Measurements from ENCODE around the gene GPRC5A.
A peak's percentile ranks its signal among the peaks of the same experiment; 100 is the strongest.

GPRC5A gene

DNA sequence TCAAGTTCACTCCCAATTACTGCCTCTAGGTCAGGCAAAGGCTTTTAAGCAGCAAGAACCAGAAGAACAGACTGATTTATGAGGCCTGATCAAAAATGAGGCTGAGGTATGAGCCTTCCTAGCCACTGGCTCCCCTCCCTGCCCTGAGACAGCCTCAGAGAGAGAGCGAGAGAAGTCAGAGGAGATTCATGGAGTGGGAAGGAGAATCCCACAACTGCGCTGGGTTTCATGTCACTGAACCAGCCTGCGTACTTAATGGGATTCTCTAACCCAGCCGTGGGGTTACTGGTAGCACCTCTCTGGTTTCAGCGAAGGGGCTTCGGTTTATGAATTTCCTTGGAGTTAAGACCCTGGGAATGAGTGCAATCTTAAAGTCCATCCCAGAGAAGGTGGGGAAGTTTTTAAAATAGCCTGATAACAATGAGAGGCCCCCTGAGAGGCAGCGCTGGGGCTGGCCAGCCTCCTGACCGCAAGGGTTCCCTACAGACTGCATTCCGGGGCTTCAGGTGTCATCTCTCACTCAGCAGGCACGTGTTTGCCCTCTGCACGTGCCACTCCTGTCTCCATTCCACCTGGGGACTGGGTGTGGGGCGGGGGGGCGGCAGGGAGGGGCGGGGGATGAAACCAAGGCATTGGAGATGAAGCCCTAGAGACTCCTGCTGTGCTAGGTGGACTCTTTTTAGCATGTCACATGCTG, 6.1 kb upstream of the GPRC5A start:
- Histone ChIP-seq H3K27me3 (replicated peaks in 2 of 5; ENCODE audit: control insufficient read depth in 4 of 5, insufficient read depth in 5 of 5, low read length in 4 of 5) (peaks cover 0 to 7% (median 2%) of the 10 kb centered on the region in 5 experiments), H3K4me3 (ENCODE audit: control insufficient read depth in 1 of 7, extremely low read depth in 1 of 7, insufficient read depth in 4 of 7, low read depth in 2 of 7, low read length in 6 of 7) (no peak overlapping the region), H3K27ac (ENCODE audit: insufficient read depth in 1 of 2, low read depth in 1 of 2, low read length in 2 of 2, poor library complexity in 1 of 2, severe bottlenecking in 2 of 2) (no peak overlapping the region), H3K4me1 (ENCODE audit: control extremely low read depth in 1 of 4, control insufficient read depth in 4 of 4, insufficient read depth in 4 of 4, low read length in 3 of 4) (peaks cover 0 to under 1% (median 0%) of the 10 kb centered on the region in 4 experiments), H3K36me3 (ENCODE audit: control insufficient read depth in 4 of 4, insufficient read depth in 4 of 4, low read length in 3 of 4) (no peaks in the 10 kb centered on the region), H3K9me3 (ENCODE audit: control extremely low read depth in 1 of 5, control insufficient read depth in 4 of 5, insufficient read depth in 2 of 5, low read depth in 1 of 5, low read length in 4 of 5) (no peaks in the 10 kb centered on the region)
- CTCF ChIA-PET = no interaction called here
- WGBS (ENCODE audit: insufficient coverage) = 93% methylated on average over 14 of the region's 14 CpGs
- POLR2A ChIA-PET = no interaction called here
- no peak for DNase-seq

DNA sequence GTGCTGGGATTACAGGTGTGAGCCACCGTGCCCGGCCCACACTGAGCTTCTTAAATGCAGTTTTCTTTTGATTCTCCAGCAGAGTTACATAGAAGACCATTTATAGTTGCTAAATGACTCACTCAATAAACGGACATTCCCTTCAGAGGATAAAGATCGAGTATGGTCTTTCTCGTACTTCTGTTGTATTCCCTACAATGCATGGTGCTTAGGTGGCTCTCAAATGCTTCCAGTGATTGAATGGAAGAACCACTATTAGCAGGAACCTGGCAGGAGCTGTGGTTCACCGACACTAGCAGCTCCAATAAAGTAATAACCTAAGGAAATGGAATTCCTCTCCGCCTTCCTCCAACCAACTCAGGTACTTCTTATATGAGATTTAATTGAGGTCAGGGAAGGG, 3.9 kb upstream of the GPRC5A start:
- CTCF ChIA-PET = interaction anchor here (0.8 kb wide), 1 partner anchor 29 kb away, joined by 3 read pairs; no protein-coding TSS in a partner anchor

DNA sequence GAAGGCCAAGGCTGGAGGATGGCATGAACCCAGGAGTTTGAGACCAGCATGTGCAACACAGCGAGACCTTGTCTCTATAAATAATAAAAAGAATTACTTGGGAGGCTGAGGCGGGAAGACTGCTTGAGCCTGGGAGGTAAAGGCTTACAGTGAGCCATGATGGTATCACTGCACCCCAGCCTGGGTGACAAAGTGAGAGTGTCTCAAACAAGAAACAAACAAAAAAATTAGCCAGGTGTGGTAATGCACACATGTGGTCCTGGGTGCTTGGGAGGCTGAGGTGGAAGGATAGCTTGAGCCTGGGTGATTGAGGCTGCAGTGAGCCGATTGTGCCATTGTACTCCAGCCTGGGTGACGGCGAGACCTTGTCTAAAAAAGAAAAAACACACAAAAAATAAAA, 1.7 kb upstream of the GPRC5A start:
- Histone ChIP-seq H3K4me3 (ENCODE audit: control insufficient read depth in 1 of 7, extremely low read depth in 1 of 7, insufficient read depth in 4 of 7, low read depth in 2 of 7, low read length in 6 of 7) (no peak overlapping the region), H3K27me3 (replicated peaks in 2 of 5; ENCODE audit: control insufficient read depth in 4 of 5, insufficient read depth in 5 of 5, low read length in 4 of 5) (peaks cover 0 to 28% (median 11%) of the 10 kb centered on the region in 5 experiments), H3K27ac (ENCODE audit: insufficient read depth in 1 of 2, low read depth in 1 of 2, low read length in 2 of 2, poor library complexity in 1 of 2, severe bottlenecking in 2 of 2) (no peak overlapping the region), H3K36me3 (ENCODE audit: control insufficient read depth in 4 of 4, insufficient read depth in 4 of 4, low read length in 3 of 4) (no peaks in the 10 kb centered on the region), H3K9me3 (ENCODE audit: control extremely low read depth in 1 of 5, control insufficient read depth in 4 of 5, insufficient read depth in 2 of 5, low read depth in 1 of 5, low read length in 4 of 5) (no peaks in the 10 kb centered on the region), H3K4me1 (ENCODE audit: control extremely low read depth in 1 of 4, control insufficient read depth in 4 of 4, insufficient read depth in 4 of 4, low read length in 3 of 4) (peaks cover 0 to 17% (median 16%) of the 10 kb centered on the region in 4 experiments)
- WGBS (ENCODE audit: insufficient coverage) = 100% methylated on average over 2 of the region's 5 CpGs
- DNase-seq = no peak
- ChIA-PET CTCF (no interaction called here), POLR2A (no interaction called here)

More for the DNA sequence above, 3.9 kb upstream of the GPRC5A start:
- no peaks in the 10 kb centered on the region for H3K9me3 ChIP-seq (ENCODE audit: control extremely low read depth in 1 of 5, control insufficient read depth in 4 of 5, insufficient read depth in 2 of 5, low read depth in 1 of 5, low read length in 4 of 5)
- WGBS (ENCODE audit: insufficient coverage) = 100% methylated on average over 4 of the region's 7 CpGs
- peaks cover 0 to 21% (median 8%) of the 10 kb centered on the region in 5 experiments for H3K27me3 ChIP-seq (replicated peaks in 2 of 5; ENCODE audit: control insufficient read depth in 4 of 5, insufficient read depth in 5 of 5, low read length in 4 of 5)
- H3K4me1 ChIP-seq (ENCODE audit: control extremely low read depth in 1 of 4, control insufficient read depth in 4 of 4, insufficient read depth in 4 of 4, low read length in 3 of 4) = peaks cover 0 to 17% (median 16%) of the 10 kb centered on the region in 4 experiments
- DNase-seq = no peak
- H3K4me3 ChIP-seq (ENCODE audit: control insufficient read depth in 1 of 7, extremely low read depth in 1 of 7, insufficient read depth in 4 of 7, low read depth in 2 of 7, low read length in 6 of 7) = no peak overlapping the region
- H3K36me3 ChIP-seq (ENCODE audit: control insufficient read depth in 4 of 4, insufficient read depth in 4 of 4, low read length in 3 of 4) = no peaks in the 10 kb centered on the region
- POLR2A ChIA-PET = no interaction called here
- H3K27ac ChIP-seq (ENCODE audit: insufficient read depth in 1 of 2, low read depth in 1 of 2, low read length in 2 of 2, poor library complexity in 1 of 2, severe bottlenecking in 2 of 2) = no peak overlapping the region

DNA sequence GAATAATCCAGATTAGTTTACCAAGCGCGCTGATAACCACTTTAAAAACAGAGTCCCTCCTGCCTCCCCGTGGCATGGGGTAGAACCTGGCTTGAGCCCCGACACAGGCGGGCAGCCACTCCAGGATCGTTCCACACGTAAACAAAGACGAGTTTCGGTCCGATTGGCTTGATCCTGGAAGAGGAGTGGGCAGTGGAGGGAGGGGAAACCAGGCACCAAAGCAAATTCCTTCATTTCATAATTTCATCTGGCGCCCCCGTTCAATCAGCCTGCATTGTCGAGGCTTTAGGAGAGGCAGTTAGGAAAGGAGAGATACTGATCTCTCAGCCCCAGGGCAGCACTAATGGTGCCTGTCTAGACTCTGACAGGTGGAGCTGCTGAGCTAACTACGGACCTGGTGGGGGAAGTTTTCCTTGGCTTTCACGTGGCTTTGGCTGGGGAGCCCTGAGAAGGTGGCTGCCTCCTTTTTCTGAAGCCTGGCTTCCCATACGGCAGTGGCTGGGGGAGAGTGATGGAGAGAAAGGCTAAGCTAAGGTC, 751 bp upstream of the GPRC5A start:
- Histone ChIP-seq H3K36me3 (ENCODE audit: control insufficient read depth in 4 of 4, insufficient read depth in 4 of 4, low read length in 3 of 4) (no peaks in the 10 kb centered on the region), H3K4me3 (ENCODE audit: control insufficient read depth in 1 of 7, extremely low read depth in 1 of 7, insufficient read depth in 4 of 7, low read depth in 2 of 7, low read length in 6 of 7) (peak overlapping the region; percentile 42 to 80 (median 63)), H3K27me3 (replicated peaks in 2 of 5; ENCODE audit: control insufficient read depth in 4 of 5, insufficient read depth in 5 of 5, low read length in 4 of 5) (peaks cover 0 to 28% (median 11%) of the 10 kb centered on the region in 5 experiments), H3K9me3 (ENCODE audit: control extremely low read depth in 1 of 5, control insufficient read depth in 4 of 5, insufficient read depth in 2 of 5, low read depth in 1 of 5, low read length in 4 of 5) (no peaks in the 10 kb centered on the region), H3K4me1 (ENCODE audit: control extremely low read depth in 1 of 4, control insufficient read depth in 4 of 4, insufficient read depth in 4 of 4, low read length in 3 of 4) (peaks cover 0 to 17% (median 16%) of the 10 kb centered on the region in 4 experiments), H3K27ac (ENCODE audit: insufficient read depth in 1 of 2, low read depth in 1 of 2, low read length in 2 of 2, poor library complexity in 1 of 2, severe bottlenecking in 2 of 2) (no peak overlapping the region)
- peak; percentile 38 to 61 (median 43) for DNase-seq
- ChIA-PET POLR2A (interaction anchor here (0.6 kb wide), 1 partner anchor 316 kb away, joined by 4 read pairs; no protein-coding TSS in a partner anchor), CTCF (interaction anchor here (1.1 to 1.4 kb wide), 3 partner anchors 19 to 53 kb away, joined by 4 to 6 read pairs (median 5); no protein-coding TSS in a partner anchor)
- 28% methylated on average over 7 of the region's 16 CpGs for WGBS (ENCODE audit: insufficient coverage)

DNA sequence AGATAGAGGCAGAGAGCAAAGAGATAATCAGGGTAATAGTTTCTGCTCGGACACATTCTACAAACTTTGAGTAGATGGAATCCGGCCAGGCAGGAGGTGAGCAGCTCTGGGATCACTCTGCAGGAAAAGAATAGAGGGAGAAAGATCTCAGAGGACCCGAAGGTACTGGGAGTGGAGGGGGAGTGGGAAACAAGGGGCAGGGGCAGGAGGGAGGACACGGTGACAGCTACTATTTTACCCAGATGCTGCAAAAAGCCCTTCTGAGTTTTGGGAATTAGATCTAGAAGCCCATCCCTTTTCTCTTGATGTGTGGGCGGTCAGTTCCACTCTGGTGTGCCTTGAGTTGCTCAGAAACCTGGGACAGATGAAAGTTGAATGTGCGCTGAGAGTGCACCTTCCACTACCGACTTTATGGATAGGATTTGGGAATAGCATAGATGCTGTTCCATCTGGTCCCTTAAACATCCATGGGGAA, 556 bp downstream of the GPRC5A start:
- H3K27me3 ChIP-seq (replicated peaks in 2 of 5; ENCODE audit: control insufficient read depth in 4 of 5, insufficient read depth in 5 of 5, low read length in 4 of 5) = peaks cover 0 to 28% (median 11%) of the 10 kb centered on the region in 5 experiments
- POLR2A ChIA-PET = no interaction called here
- H3K4me1 ChIP-seq (ENCODE audit: control extremely low read depth in 1 of 4, control insufficient read depth in 4 of 4, insufficient read depth in 4 of 4, low read length in 3 of 4) = peaks cover 0 to 17% (median 16%) of the 10 kb centered on the region in 4 experiments
- no peaks in the 10 kb centered on the region for H3K9me3 ChIP-seq (ENCODE audit: control extremely low read depth in 1 of 5, control insufficient read depth in 4 of 5, insufficient read depth in 2 of 5, low read depth in 1 of 5, low read length in 4 of 5)
- H3K36me3 ChIP-seq (ENCODE audit: control insufficient read depth in 4 of 4, insufficient read depth in 4 of 4, low read length in 3 of 4) = no peaks in the 10 kb centered on the region
- 64% methylated on average over 7 of the region's 7 CpGs for WGBS (ENCODE audit: insufficient coverage)
- no peak for DNase-seq
- CTCF ChIA-PET = interaction anchor here (0.5 to 1.6 kb wide), 6 partner anchors 18 to 967 kb away, joined by 3 to 6 read pairs (median 4); no protein-coding TSS in a partner anchor
- H3K27ac ChIP-seq (ENCODE audit: insufficient read depth in 1 of 2, low read depth in 1 of 2, low read length in 2 of 2, poor library complexity in 1 of 2, severe bottlenecking in 2 of 2) = no peak overlapping the region
- peak overlapping the region in 2 of 7 experiments; percentile 79 to 80 for H3K4me3 ChIP-seq (ENCODE audit: control insufficient read depth in 1 of 7, extremely low read depth in 1 of 7, insufficient read depth in 4 of 7, low read depth in 2 of 7, low read length in 6 of 7)

DNA sequence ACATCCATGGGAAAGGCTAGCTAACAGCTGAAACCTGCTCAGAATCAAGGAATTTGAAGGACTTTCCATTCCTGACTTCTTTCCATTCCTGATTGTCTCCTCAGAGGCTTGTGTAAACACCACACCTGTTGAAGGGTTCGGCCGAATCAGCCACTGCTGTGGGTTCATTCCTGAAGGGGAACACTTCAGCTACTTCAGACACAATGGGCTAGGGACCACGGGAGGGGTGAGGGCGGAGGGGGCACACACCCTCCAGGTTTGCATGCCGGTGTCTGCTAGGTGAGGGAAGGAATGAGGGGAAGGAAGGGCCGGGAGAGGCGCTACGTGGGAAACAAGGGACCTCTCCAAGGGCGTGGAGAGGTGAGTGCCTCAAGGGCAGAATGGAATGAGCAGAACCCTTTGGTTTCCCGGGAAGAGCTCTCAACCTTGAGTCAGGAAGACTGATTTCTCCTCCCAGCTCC, 1.3 kb downstream of the GPRC5A start:
- Histone ChIP-seq H3K27ac (ENCODE audit: insufficient read depth in 1 of 2, low read depth in 1 of 2, low read length in 2 of 2, poor library complexity in 1 of 2, severe bottlenecking in 2 of 2) (no peak overlapping the region), H3K36me3 (ENCODE audit: control insufficient read depth in 4 of 4, insufficient read depth in 4 of 4, low read length in 3 of 4) (no peaks in the 10 kb centered on the region), H3K4me1 (ENCODE audit: control extremely low read depth in 1 of 4, control insufficient read depth in 4 of 4, insufficient read depth in 4 of 4, low read length in 3 of 4) (peaks cover 0 to 17% (median 16%) of the 10 kb centered on the region in 4 experiments), H3K27me3 (replicated peaks in 2 of 5; ENCODE audit: control insufficient read depth in 4 of 5, insufficient read depth in 5 of 5, low read length in 4 of 5) (peaks cover 0 to 28% (median 11%) of the 10 kb centered on the region in 5 experiments), H3K9me3 (ENCODE audit: control extremely low read depth in 1 of 5, control insufficient read depth in 4 of 5, insufficient read depth in 2 of 5, low read depth in 1 of 5, low read length in 4 of 5) (no peaks in the 10 kb centered on the region), H3K4me3 (ENCODE audit: control insufficient read depth in 1 of 7, extremely low read depth in 1 of 7, insufficient read depth in 4 of 7, low read depth in 2 of 7, low read length in 6 of 7) (no peak overlapping the region)
- WGBS (ENCODE audit: insufficient coverage) = 81% methylated on average over 10 of the region's 10 CpGs
- ChIA-PET POLR2A (no interaction called here), CTCF (interaction anchor here (1.3 to 1.6 kb wide), 3 partner anchors 16 to 20 kb away, joined by 3 to 4 read pairs (median 3); no protein-coding TSS in a partner anchor)
- DNase-seq = no peak

DNA sequence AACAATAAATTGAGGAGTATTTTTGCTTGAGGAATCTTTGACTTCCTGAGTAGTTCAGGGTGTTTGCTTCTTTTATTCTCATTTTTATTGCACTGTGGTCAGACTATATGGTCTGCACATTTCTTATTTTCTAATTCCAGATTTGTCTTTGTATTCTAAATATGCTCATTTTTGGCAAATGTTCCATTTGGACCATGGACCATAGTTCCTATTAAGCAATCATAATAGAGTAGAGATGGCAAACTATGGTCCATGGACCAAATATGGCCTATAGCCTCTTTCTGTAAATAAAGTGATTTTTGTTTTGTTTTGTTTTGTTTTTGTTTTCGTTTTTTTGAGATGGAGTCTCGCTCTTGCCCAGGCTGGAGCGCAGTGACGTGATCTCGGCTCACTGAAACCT, 2.1 kb downstream of the GPRC5A start:
- 89% methylated on average over 5 of the region's 5 CpGs for WGBS (ENCODE audit: insufficient coverage)
- no peak for DNase-seq
- H3K4me1 ChIP-seq (ENCODE audit: control extremely low read depth in 1 of 4, control insufficient read depth in 4 of 4, insufficient read depth in 4 of 4, low read length in 3 of 4) = peaks cover 0 to 17% (median 16%) of the 10 kb centered on the region in 4 experiments
- POLR2A ChIA-PET = no interaction called here
- CTCF ChIA-PET = interaction anchor here (1.4 to 1.6 kb wide), 2 partner anchors 15 to 19 kb away, joined by 3 to 4 read pairs; no protein-coding TSS in a partner anchor
- H3K9me3 ChIP-seq (ENCODE audit: control extremely low read depth in 1 of 5, control insufficient read depth in 4 of 5, insufficient read depth in 2 of 5, low read depth in 1 of 5, low read length in 4 of 5) = no peaks in the 10 kb centered on the region
- H3K4me3 ChIP-seq (ENCODE audit: control insufficient read depth in 1 of 7, extremely low read depth in 1 of 7, insufficient read depth in 4 of 7, low read depth in 2 of 7, low read length in 6 of 7) = no peak overlapping the region
- H3K27ac ChIP-seq (ENCODE audit: insufficient read depth in 1 of 2, low read depth in 1 of 2, low read length in 2 of 2, poor library complexity in 1 of 2, severe bottlenecking in 2 of 2) = no peak overlapping the region
- peaks cover 0 to 28% (median 10%) of the 10 kb centered on the region in 5 experiments for H3K27me3 ChIP-seq (replicated peaks in 2 of 5; ENCODE audit: control insufficient read depth in 4 of 5, insufficient read depth in 5 of 5, low read length in 4 of 5)
- no peaks in the 10 kb centered on the region for H3K36me3 ChIP-seq (ENCODE audit: control insufficient read depth in 4 of 4, insufficient read depth in 4 of 4, low read length in 3 of 4)
